DND-41 (cell line): ENCODE measurements around the gene TOR1B.

Experiments
- ATAC-seq: fragments of 200-7000 bp; cut with Tn5 transposase; 3 replicates; pipeline ENCODE4 v1.9.1; 2021; ENCODE audit warnings: low read depth; ENCODE audit not compliant: insufficient read depth
- DNase-seq: peaks from one replicate; pipeline ENCODE4 v3.0.0-alpha.2; 2020
- H2AFZ ChIP-seq: 2 replicates; pipeline ENCODE4 v1.6.0; 2012; ENCODE audit warnings: low read depth, low read length
- H3K27ac ChIP-seq: 2 replicates; pipeline ENCODE4 v1.5.1; 2012; ENCODE audit warnings: low read length, inconsistent platforms
- H3K27me3 ChIP-seq: fragments of 200-600 bp; sonication (generic); 2 replicates; pipeline ENCODE4 v1.6.0; 2012; ENCODE audit warnings: low read length, mild to moderate bottlenecking, inconsistent platforms; ENCODE audit not compliant: insufficient read depth, poor library complexity
- H3K36me3 ChIP-seq: 2 replicates; pipeline ENCODE4 v1.5.1; 2012; ENCODE audit warnings: low read length, inconsistent platforms; ENCODE audit not compliant: insufficient read depth
- H3K4me1 ChIP-seq: 2 replicates; pipeline ENCODE4 v1.5.1; 2012; ENCODE audit warnings: mild to moderate bottlenecking, low read length; ENCODE audit not compliant: insufficient read depth
- H3K4me2 ChIP-seq: 2 replicates; pipeline ENCODE4 v1.6.0; 2012; ENCODE audit warnings: mild to moderate bottlenecking, moderate library complexity, low read length, inconsistent platforms; ENCODE audit not compliant: insufficient read depth
- H3K4me3 ChIP-seq, 2 experiments: fragments of 200-600 bp in 1 of 2; shearing (Covaris generic) in 1 of 2; 2 replicates each; pipeline ENCODE4 v1.5.1; 2012 to 2016; ENCODE audit warnings: inconsistent platforms in 2 of 2, low read length in 2 of 2, mild to moderate bottlenecking in 2 of 2, low read depth in 1 of 2, moderate library complexity in 1 of 2
- H3K79me2 ChIP-seq: 2 replicates; pipeline ENCODE4 v1.6.0; 2012; ENCODE audit warnings: low read length, inconsistent platforms; ENCODE audit not compliant: insufficient read depth
- H3K9ac ChIP-seq: 2 replicates; pipeline ENCODE4 v1.6.0; 2012; ENCODE audit warnings: low read depth, mild to moderate bottlenecking, inconsistent platforms, low read length, moderate library complexity
- H3K9me3 ChIP-seq: 2 replicates; pipeline ENCODE4 v1.5.1; 2012; ENCODE audit warnings: low read length, moderate library complexity, mild to moderate bottlenecking, inconsistent platforms; ENCODE audit not compliant: insufficient read depth, severe bottlenecking
- H4K20me1 ChIP-seq: 2 replicates; pipeline ENCODE4 v1.6.0; 2012; ENCODE audit warnings: low read length; ENCODE audit not compliant: insufficient read depth
- CTCF ChIP-seq: IDR thresholded peaks from 2 replicates; pipeline ENCODE4 v1.5.1; 2012; ENCODE audit warnings: borderline replicate concordance, low read length, moderate library complexity, mild to moderate bottlenecking; ENCODE audit not compliant: poor library complexity, severe bottlenecking; ENCODE audit errors: extremely low read depth
- EZH2 ChIP-seq: IDR thresholded peaks from 3 replicates; pipeline ENCODE4 v1.6.1; 2012; ENCODE audit warnings: borderline replicate concordance, low read depth, mild to moderate bottlenecking, moderate library complexity, low read length, inconsistent platforms; ENCODE audit not compliant: severe bottlenecking

Gene TOR1B

GRCh38 chr9:129826344-129826743 lies 23.4 kb downstream of the TOR1B start:
- DNase-seq: no peak
- Histone ChIP-seq H3K9me3 (no peaks in the 10 kb centered on the region), H3K4me3 (no peak overlapping the region), H3K36me3 (peaks cover 52% of the 10 kb centered on the region), H3K4me1 (peaks cover 15% of the 10 kb centered on the region), H2AFZ (no peak overlapping the region), H3K27me3 (no peaks in the 10 kb centered on the region), H4K20me1 (peaks cover 10% of the 10 kb centered on the region), H3K79me2 (peaks cover 23% of the 10 kb centered on the region), H3K4me2 (no peak overlapping the region), H3K9ac (no peak overlapping the region), H3K27ac (no peak overlapping the region)
- no peak for ATAC-seq
- TF ChIP-seq EZH2: no peak
- TF ChIP-seq CTCF: no peak

- H3K36me3 ChIP-seq: peaks cover 52% of the 10 kb centered on the region
- H3K79me2 ChIP-seq: peaks cover 20% of the 10 kb centered on the region
- H3K4me1 ChIP-seq: peaks cover 15% of the 10 kb centered on the region
- H3K9ac ChIP-seq: no peak overlapping the region
- no peaks in the 10 kb centered on the region for H3K27me3 ChIP-seq
- H4K20me1 ChIP-seq: peaks cover 10% of the 10 kb centered on the region
- DNase-seq (no peak), ATAC-seq (no peak)
- no peak for TF ChIP-seq EZH2
- no peak for TF ChIP-seq CTCF
- H3K9me3 ChIP-seq: no peaks in the 10 kb centered on the region
- no peak overlapping the region for H3K4me3 ChIP-seq
- H2AFZ ChIP-seq: no peak overlapping the region
- H3K27ac ChIP-seq: no peak overlapping the region
- no peak overlapping the region for H3K4me2 ChIP-seq
Measured at GRCh38 chr9:129826759-129827158, 23.8 kb downstream of the TOR1B start.

GRCh38 chr9:129828051-129828450 lies 25.1 kb downstream of the TOR1B start:
- Histone ChIP-seq H4K20me1 (peaks cover 2% of the 10 kb centered on the region), H3K9me3 (no peaks in the 10 kb centered on the region), H3K9ac (no peak overlapping the region), H3K4me3 (no peak overlapping the region), H3K27ac (no peak overlapping the region), H3K27me3 (no peaks in the 10 kb centered on the region), H3K36me3 (peaks cover 53% of the 10 kb centered on the region), H2AFZ (no peak overlapping the region), H3K4me1 (peaks cover 3% of the 10 kb centered on the region), H3K79me2 (peaks cover 14% of the 10 kb centered on the region), H3K4me2 (no peak overlapping the region)
- ATAC-seq (no peak), DNase-seq (no peak)
- TF ChIP-seq EZH2 (no peak), CTCF (no peak)

- H3K4me2 ChIP-seq: no peak overlapping the region
- no peak overlapping the region for H3K4me3 ChIP-seq
- H3K4me1 ChIP-seq: peaks cover 10% of the 10 kb centered on the region
- H3K27ac ChIP-seq: no peak overlapping the region
- no peak for TF ChIP-seq EZH2
- TF ChIP-seq CTCF: no peak
- H3K79me2 ChIP-seq: peaks cover 17% of the 10 kb centered on the region
- no peak for DNase-seq
- peaks cover 59% of the 10 kb centered on the region for H3K36me3 ChIP-seq
- H3K27me3 ChIP-seq: no peaks in the 10 kb centered on the region
- no peaks in the 10 kb centered on the region for H3K9me3 ChIP-seq
- no peak for ATAC-seq
- H2AFZ ChIP-seq: no peak overlapping the region
- H3K9ac ChIP-seq: no peak overlapping the region
- H4K20me1 ChIP-seq: peaks cover 6% of the 10 kb centered on the region; the same call in 1 of the 2 replicates
Measured at GRCh38 chr9:129828969-129829368, 26.0 kb downstream of the TOR1B start.
